Epithelial cell of esophagus (primary cell): ENCODE results near the gene METTL26.

Experiments used
- DNase-seq: peaks from one replicate; pipeline ENCODE4 v3.0.0; 2010; ENCODE audit warnings: low read depth
- H3K4me3 ChIP-seq: 2 replicates; pipeline ENCODE4 v1.5.1; 2011; ENCODE audit warnings: mild to moderate bottlenecking, low read length, control low read depth
- TF ChIP-seq, protein P1 (sequence below): IDR thresholded peaks from 2 replicates; pipeline ENCODE4 v1.5.1; 2011; ENCODE audit warnings: low read depth, mild to moderate bottlenecking, low read length, control low read depth, inconsistent platforms; ENCODE audit not compliant: insufficient read depth; ENCODE audit errors: missing control alignments

Gene METTL26

DNA sequence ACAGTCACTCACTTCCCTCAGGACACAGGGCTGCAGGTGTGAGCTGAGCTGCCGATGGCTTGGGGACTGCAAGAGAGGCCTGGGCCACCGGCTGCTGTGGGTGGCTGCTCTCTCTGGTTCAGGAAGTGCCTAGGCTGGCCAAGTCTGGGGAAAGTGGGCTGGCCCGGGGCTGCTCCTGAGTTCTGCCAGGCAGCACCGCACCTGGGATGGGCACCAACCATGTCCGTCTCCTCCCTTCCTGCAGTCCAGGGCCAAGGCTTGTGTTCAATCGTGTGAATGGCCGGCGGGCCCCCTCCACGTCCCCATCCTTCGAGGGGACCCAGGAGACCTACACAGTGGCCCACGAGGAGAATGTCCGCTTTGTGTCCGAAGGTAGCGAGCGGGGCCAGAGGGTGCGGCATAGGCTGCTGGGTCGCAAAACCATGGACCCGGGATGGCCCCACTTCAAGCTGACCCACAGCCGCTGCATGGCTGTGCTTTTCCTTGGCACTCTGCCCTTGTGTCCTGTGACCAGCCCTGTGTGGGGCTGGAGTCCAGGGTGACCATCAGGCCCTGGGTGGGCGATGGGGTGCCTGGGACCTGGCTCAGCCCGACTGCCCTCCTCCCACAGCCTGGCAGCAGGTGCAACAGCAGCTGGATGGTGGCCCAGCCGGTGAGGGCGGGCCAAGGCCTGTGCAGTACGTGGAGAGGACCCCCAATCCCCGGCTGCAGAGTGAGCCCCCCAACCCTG, 11.2 kb upstream of the METTL26 start:
- TF ChIP-seq, protein P1, sequence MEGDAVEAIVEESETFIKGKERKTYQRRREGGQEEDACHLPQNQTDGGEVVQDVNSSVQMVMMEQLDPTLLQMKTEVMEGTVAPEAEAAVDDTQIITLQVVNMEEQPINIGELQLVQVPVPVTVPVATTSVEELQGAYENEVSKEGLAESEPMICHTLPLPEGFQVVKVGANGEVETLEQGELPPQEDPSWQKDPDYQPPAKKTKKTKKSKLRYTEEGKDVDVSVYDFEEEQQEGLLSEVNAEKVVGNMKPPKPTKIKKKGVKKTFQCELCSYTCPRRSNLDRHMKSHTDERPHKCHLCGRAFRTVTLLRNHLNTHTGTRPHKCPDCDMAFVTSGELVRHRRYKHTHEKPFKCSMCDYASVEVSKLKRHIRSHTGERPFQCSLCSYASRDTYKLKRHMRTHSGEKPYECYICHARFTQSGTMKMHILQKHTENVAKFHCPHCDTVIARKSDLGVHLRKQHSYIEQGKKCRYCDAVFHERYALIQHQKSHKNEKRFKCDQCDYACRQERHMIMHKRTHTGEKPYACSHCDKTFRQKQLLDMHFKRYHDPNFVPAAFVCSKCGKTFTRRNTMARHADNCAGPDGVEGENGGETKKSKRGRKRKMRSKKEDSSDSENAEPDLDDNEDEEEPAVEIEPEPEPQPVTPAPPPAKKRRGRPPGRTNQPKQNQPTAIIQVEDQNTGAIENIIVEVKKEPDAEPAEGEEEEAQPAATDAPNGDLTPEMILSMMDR: no peak
- no peak for DNase-seq
- no peak overlapping the region for H3K4me3 ChIP-seq

GRCh38 chr16:646679-647172, 10.6 kb upstream of the METTL26 start:
- no peak overlapping the region for H3K4me3 ChIP-seq
- TF ChIP-seq, protein P1: no peak
- no peak for DNase-seq

- H3K4me3 ChIP-seq: no peak overlapping the region
- TF ChIP-seq, protein P1: no peak
- no peak for DNase-seq
Measured at GRCh38 chr16:645852-646678, 10.0 kb upstream of the METTL26 start.

GRCh38 chr16:644556-644955, 8.5 kb upstream of the METTL26 start:
- no peak for DNase-seq
- TF ChIP-seq, protein P1: no peak
- H3K4me3 ChIP-seq: no peak overlapping the region

GRCh38 chr16:643050-643368, 6.9 kb upstream of the METTL26 start:
- TF ChIP-seq, protein P1: no peak
- peak overlapping the region; percentile 57 for H3K4me3 ChIP-seq
- DNase-seq: no peak

- peak overlapping the region; percentile 57 for H3K4me3 ChIP-seq
- TF ChIP-seq, protein P1: no peak
- DNase-seq: no peak
Measured at GRCh38 chr16:642189-643049, 6.3 kb upstream of the METTL26 start.
